ENCODE measurements around the gene RELN. TPM values are rescaled to one million over a fixed set of nuclear protein-coding genes. Genes with fewer than 3 reads are reported as not detected.

RELN gene
- total RNA-seq, 1 donor from 2014 or later, result 1.8 TPM

DNA sequence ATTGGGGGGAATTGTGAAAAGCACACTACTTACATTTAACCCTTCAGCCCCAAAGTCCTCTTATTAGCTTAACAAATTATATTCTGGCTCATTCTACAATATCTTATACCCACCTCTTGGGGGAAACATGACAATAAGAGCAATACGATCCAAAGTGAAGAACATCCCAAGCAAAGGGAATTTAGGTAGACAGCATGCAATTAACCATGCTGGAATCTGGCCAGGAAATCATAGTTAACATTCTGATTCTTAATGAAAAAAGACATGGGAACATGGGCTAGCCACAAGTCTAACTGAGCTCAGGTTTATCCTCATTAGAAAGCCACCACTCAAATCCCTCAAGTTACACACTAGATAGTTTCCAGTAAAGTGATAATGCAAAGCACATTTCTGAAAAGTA, 301.5 kb downstream of the RELN start:
- DNase-seq (ENCODE audit: low spot score), result no peak

- no peak for DNase-seq (ENCODE audit: low spot score)
Observed at GRCh38 chr7:103687272-103687671, 302.2 kb downstream of the RELN start.

GRCh38 chr7:103686763-103687162, 302.7 kb downstream of the RELN start:
- no peak for DNase-seq (ENCODE audit: low spot score)

GRCh38 chr7:103686064-103686463, 303.4 kb downstream of the RELN start:
- no peak for DNase-seq (ENCODE audit: low spot score)

DNA sequence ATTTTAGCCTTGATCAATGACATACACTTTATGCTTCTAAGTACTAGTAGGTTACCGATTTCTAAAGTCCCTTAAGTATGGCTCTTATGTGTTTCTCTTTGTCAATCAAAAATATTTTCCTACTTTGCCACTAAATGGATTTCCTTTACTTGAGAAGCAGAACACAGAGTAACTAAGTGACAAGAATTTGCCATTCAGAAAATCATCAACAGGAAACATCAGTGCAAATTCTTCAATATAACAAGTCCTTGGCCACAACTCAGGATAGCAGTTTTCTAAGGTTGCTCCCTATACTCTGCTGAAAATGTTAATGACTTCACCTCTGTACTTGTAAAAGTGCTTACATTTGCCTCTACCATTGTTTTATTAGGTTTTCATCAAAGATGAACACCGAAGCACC, 303.8 kb downstream of the RELN start:
- no peak for DNase-seq (ENCODE audit: low spot score)

DNA sequence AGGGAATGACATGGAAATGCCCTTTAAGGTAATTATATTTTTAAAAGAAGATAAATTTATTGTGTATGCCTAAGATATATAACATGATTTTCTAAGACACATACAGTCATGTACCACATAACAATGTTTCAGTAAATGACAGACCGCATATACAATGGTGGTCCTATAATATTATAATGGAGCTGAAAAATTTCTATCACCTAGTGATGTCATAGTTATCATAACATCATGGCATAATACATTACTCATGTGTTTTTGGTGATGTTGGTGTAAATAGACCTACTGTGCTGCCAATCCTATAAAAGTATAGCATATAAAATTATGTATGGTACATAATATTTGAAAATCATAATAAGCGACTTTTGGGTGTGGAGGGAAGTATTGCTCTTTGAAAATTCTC, 306.1 kb downstream of the RELN start:
- DNase-seq (ENCODE audit: low spot score), result no peak

- no peak for DNase-seq (ENCODE audit: low spot score)
Observed at GRCh38 chr7:103680161-103681144, 309.0 kb downstream of the RELN start.

GRCh38 chr7:103679151-103680132, 310.0 kb downstream of the RELN start:
- no peak for DNase-seq (ENCODE audit: low spot score)

DNA sequence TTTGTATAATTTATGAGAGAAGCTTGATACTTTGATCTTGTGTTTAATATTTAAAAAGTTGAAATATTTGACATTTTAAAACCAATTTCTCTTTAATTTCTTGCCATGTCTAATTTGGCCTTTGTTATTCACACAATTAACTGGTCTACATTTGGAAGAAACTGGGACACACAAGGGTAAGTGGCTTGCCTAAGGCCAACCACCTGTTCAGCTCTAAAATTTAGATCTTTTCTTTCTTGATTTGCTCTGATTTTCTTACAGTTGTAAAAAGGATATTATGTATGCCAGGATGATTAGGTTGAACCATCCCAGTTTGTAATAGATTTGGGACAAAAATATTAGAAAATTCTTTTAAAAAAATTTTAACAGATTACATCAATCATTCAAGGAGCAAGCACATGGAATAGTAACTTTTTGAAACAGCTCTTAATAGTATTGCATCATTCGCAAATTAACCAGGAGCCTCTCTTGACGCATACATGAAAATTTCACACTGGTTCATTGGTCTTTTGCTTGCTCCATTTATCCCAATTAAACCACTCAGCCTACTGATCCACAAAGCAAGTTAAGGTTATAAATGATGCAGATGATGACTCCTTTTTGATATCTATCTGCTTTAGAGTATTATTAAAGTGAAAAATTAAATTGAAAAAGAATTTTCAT, 321.0 kb downstream of the RELN start:
- no peak for DNase-seq (ENCODE audit: low spot score)

DNA sequence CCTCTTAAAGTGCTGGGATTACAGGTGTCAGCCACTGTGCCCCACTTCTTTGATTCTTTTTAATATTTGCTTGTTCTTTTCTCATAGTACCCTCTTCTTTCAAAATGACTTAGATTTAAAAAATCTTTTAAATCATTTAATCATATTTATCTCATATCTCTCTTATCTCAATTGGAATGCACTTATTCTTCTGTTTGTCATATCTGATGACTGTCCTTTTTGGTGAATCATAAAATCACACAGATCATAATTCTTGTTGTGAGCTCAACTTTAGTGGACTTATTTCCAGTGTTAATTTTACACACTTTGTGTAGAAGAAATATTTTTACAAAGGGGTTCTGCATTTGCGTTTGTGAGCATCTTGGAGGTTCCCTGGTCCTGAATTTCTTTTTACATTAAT, 323.1 kb downstream of the RELN start:
- DNase-seq (ENCODE audit: low spot score), result no peak

GRCh38 chr7:103664577-103664976, 324.9 kb downstream of the RELN start:
- DNase-seq (ENCODE audit: low spot score), result no peak

DNA sequence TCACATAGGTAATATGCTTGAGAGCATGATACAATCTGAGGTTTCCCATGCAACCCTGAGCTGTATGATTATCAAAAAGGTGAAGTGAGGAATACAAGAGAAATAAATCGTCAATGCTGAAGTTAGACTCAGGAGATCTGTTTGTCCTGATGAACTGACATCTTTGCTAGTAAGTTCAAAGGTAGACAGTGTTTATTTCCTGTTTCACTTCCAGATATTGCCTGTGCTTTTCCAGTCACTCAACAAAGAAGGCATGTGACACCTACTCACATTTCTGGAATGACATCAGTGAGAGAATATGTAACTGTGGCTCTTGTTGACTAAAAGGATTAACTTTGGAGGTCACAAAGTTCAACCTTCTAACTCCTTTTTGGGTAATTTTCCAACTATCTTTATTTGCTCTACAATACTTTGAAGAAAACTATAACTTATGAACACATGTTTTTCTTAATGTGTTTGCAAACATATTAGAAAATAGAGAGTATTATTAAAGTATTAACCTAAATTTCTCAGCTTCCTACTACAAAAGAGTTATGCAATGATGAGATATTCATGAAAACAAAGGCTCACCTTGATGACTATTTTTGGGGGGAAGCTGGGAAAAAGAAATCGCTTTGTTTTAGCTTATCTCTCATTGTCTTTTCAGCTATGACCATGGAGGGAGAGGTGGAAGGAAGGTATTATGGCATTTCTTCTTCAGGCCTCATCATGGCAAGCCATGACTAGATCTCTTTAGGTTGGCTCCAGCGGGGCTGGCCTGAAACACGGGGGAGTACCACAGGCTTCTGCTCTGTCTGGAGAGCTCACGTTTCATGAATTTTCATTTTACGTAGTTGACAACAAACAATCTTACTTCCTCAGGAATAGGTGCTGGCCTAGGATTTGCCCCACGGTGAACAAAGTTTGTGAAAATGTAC, 328.7 kb downstream of the RELN start:
- no peak for DNase-seq (ENCODE audit: low spot score)

DNA sequence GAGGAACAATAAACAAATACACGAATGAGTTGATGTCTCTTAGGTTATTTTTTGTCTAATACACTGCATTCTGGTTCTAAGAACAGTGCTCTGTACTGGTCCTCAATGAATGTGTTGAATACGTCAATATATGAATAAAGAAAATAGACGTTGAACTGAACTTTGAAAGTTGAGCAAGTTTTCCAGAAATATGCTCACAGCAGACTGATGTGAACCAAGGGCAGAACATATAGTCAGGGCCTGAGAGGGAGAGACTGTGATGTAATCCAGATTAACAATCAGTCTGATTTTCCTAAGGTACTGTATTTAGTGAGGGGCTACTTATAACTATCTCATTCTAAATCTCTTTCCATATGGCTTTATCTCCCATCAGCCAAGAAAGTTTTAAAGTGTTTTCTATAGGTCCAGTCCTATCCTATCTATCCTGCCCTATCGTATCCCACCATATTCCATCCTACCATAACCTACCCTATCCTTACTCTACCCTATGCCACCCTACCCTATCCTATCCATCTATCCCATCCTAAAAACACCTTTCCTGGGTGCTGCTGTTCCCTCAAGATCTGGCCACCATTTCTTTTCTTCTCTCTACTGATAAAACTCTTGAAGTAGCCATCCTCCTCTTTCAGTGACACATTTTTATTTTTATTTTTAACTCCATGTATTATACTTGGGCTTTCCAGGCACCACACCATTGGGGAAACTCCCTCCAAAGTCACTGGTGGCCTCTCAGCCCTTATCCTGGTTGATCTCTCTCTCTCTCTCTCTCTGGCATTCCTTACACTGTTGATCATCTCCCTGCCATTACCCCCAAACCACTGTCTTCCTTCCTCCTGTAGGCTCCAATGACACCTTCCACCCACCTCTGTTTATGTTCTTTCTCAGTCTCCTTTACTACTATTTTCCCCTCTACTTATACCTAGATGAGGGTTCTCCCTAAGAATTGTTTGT, 331.1 kb downstream of the RELN start:
- no peak for DNase-seq (ENCODE audit: low spot score)

- no peak for DNase-seq (ENCODE audit: low spot score)
Observed at GRCh38 chr7:103657474-103657894, 332.0 kb downstream of the RELN start.

DNA sequence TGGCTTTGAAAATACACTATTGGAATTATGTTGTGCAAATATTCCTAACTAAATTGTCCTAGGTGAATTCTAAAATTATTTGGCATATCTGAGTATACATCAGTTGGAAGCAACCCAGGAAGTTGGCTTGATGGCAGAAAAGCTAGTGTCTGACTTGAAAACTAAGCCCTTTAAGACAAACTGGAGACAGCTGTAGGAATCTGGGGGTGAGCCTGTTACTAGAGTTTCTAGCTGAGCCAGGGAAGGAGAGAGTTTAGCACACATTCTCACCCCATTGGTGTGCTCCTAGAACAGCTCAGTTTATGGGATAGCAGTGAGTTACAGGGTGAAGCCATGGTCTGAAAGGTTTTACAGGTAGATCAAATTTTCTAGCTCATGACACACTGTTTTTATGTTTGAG, 333.2 kb downstream of the RELN start:
- DNase-seq (ENCODE audit: low spot score), result no peak

GRCh38 chr7:103651593-103652377, 337.7 kb downstream of the RELN start:
- DNase-seq (ENCODE audit: low spot score), result no peak

DNA sequence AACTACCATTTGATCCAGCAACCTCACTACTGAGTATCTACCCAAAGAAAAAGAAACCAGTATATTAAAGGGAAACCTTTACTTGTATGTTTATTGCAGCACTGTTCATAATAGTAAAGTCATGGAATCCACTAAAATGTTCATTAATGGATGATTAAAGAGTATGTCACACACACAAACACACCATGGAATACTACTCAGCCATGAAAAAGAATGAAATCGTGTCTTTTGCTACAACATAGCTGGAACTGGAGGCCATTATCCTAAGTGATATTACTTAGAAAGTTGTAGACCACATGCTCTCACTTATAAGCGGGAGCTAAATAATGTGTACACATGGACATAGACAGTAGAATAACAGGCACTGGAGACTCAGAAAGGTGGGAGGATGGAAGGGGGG, 340.4 kb downstream of the RELN start:
- no peak for DNase-seq (ENCODE audit: low spot score)

DNA sequence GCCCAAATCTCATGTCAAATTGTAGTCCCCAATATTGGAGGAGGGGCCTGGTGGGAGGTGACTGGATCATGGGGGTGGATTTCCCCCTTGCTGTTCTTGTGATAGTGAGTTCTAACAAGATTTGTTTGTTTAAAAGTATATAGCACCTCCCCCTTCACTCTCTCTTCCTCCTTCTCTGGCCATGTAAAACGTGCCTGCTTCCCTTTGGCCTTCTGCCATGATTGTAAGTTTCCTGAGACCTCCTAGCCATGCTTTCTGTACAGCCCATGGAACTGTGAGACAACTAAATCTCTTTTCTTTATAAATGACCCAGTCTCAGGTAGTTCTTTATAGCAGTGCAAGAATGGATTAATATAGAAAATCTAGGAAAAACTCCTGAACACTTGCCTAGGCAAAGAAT, 341.3 kb downstream of the RELN start:
- no peak for DNase-seq (ENCODE audit: low spot score)

Data from mesenteric fat pad (tissue), 1 donor.